Measurements from ENCODE around the gene FAM47E. TPM values are rescaled to one million over a fixed set of nuclear protein-coding genes. Genes with fewer than 3 reads are reported as not detected.

The FAM47E gene
- total and polyA plus RNA-seq, 2 of the 13 experiments (the other 11 are each of a cell fraction or from before 2014, with no cell fraction given) = 0.33 to 0.66 TPM

- TF ChIP-seq MEF2D (CRISPR knock-in tag; IDR thresholded peaks at IDR 0.05) (no peak), KLF12 (CRISPR knock-in tag; IDR thresholded peaks at IDR 0.05; ENCODE audit: borderline replicate concordance) (0 out of 2 replicates have a peak, but pooled peaks have one; percentile 7), HIC2 (CRISPR knock-in tag; IDR thresholded peaks at IDR 0.05; ENCODE audit: low read depth) (peak; percentile 60; the same call in 1 of the 2 replicates), ZNF276 (CRISPR knock-in tag; IDR thresholded peaks at IDR 0.05; ENCODE audit: low read depth) (no peak), HDAC2 (CRISPR knock-in tag; IDR thresholded peaks at IDR 0.05) (0 out of 2 replicates have a peak, but pooled peaks have one; percentile 20), HDAC1 (CRISPR knock-in tag; IDR thresholded peaks at IDR 0.05) (peak; percentile 86), ZBTB2 (CRISPR knock-in tag; IDR thresholded peaks at IDR 0.05; ENCODE audit: low read depth) (peak; percentile 60; the same call in 1 of the 2 replicates), ZNF674 (CRISPR knock-in tag; IDR thresholded peaks at IDR 0.05; ENCODE audit: low read depth) (0 out of 2 replicates have a peak, but pooled peaks have one; percentile 52), TFAP4 (IDR thresholded peaks at IDR 0.05; ENCODE audit: borderline replicate concordance, low read depth) (peak; percentile 6; the same call in 1 of the 2 replicates), ZFP82 (CRISPR knock-in tag; IDR thresholded peaks at IDR 0.05; ENCODE audit: borderline replicate concordance) (peak; percentile 97), JUND (CRISPR knock-in tag; IDR thresholded peaks at IDR 0.05) (no peak), FOXP4 (CRISPR knock-in tag; IDR thresholded peaks at IDR 0.05) (peak; percentile 17; the same call in 1 of the 2 replicates), ZNF816 (CRISPR knock-in tag; IDR thresholded peaks at IDR 0.05; ENCODE audit: borderline replicate concordance) (0 out of 2 replicates have a peak, but pooled peaks have one; percentile 34), ZNF256 (CRISPR knock-in tag; conservative IDR thresholded peaks at IDR 0.05) (0 out of 2 replicates have a peak, but pooled peaks have one; percentile 40), ZNF232 (CRISPR knock-in tag; IDR thresholded peaks at IDR 0.05; ENCODE audit: borderline replicate concordance) (peak; percentile 74; the same call in 1 of the 2 replicates), ZNF746 (CRISPR knock-in tag; IDR thresholded peaks at IDR 0.05) (no peak), ZNF225 (CRISPR knock-in tag; IDR thresholded peaks at IDR 0.05) (peak; percentile 94; the same call in 1 of the 2 replicates), HIVEP1 (CRISPR knock-in tag; IDR thresholded peaks at IDR 0.05) (peak; percentile 37; the same call in 1 of the 2 replicates)
Observed at GRCh38 chr4:76305971-76306881, 54.7 kb downstream of the FAM47E start, which contains the start of gene STBD1 (continued).
